Trophoblast cell (in vitro differentiated cells and primary cell): ENCODE data around the gene HAND2.

Source experiments
- DNase-seq, 2 donors: peaks; one replicate each; pipeline ENCODE4 v3.0.0-alpha.2; 2016
- H2AFZ ChIP-seq: 2 replicates; pipeline ENCODE4 v1.6.1; 2013; ENCODE audit warnings: low read length, moderate library complexity, mild to moderate bottlenecking; ENCODE audit not compliant: insufficient read depth, poor library complexity
- H2AK5ac ChIP-seq: 2 replicates; pipeline ENCODE4 v1.6.1; 2013; ENCODE audit warnings: mild to moderate bottlenecking, low read length
- H2BK120ac ChIP-seq: 2 replicates; pipeline ENCODE4 v1.6.1; 2013; ENCODE audit warnings: low read length, mild to moderate bottlenecking, moderate library complexity; ENCODE audit not compliant: insufficient read depth, poor library complexity
- H2BK12ac ChIP-seq: 2 replicates; pipeline ENCODE4 v1.6.1; 2013; ENCODE audit warnings: mild to moderate bottlenecking, low read length, moderate library complexity
- H2BK5ac ChIP-seq: 2 replicates; pipeline ENCODE4 v1.6.1; 2013; ENCODE audit warnings: low read length, low read depth, moderate library complexity, mild to moderate bottlenecking; ENCODE audit not compliant: poor library complexity
- H3K14ac ChIP-seq: 2 replicates; pipeline ENCODE4 v1.6.1; 2013; ENCODE audit warnings: mild to moderate bottlenecking, low read length
- H3K18ac ChIP-seq: 2 replicates; pipeline ENCODE4 v1.6.1; 2013; ENCODE audit warnings: mild to moderate bottlenecking, low read length
- H3K23ac ChIP-seq: 2 replicates; pipeline ENCODE4 v1.6.1; 2013; ENCODE audit warnings: low read length
- H3K27ac ChIP-seq: 2 replicates; pipeline ENCODE4 v1.5.1; 2013; ENCODE audit warnings: low read depth, mild to moderate bottlenecking, inconsistent platforms, low read length, moderate library complexity
- H3K27me3 ChIP-seq: 2 replicates; pipeline ENCODE4 v1.6.1; 2013; ENCODE audit warnings: inconsistent platforms, mild to moderate bottlenecking, low read length, moderate library complexity; ENCODE audit not compliant: insufficient read depth
- H3K36me3 ChIP-seq, 2 experiments: 1 replicate in 1 of 2; 2 replicates in 1 of 2; pipeline ENCODE4 v1.6.1; 2013; ENCODE audit warnings: low read length in 2 of 2, mild to moderate bottlenecking in 2 of 2, moderate library complexity in 1 of 2; ENCODE audit not compliant: insufficient read depth in 2 of 2, control insufficient read depth in 1 of 2
- H3K4ac ChIP-seq: 2 replicates; pipeline ENCODE4 v1.6.1; 2013; ENCODE audit warnings: low read depth, mild to moderate bottlenecking, low read length, moderate library complexity
- H3K4me1 ChIP-seq, 2 experiments: 1 replicate in 1 of 2; 2 replicates in 1 of 2; pipeline ENCODE4 v1.6.1; 2013; ENCODE audit warnings: low read length in 2 of 2, mild to moderate bottlenecking in 2 of 2, moderate library complexity in 1 of 2; ENCODE audit not compliant: insufficient read depth in 2 of 2, control insufficient read depth in 1 of 2
- H3K4me2 ChIP-seq: 2 replicates; pipeline ENCODE4 v1.6.1; 2013; ENCODE audit warnings: inconsistent platforms, mild to moderate bottlenecking, low read length, moderate library complexity
- H3K4me3 ChIP-seq: 2 replicates; pipeline ENCODE4 v1.5.1; 2013; ENCODE audit warnings: mild to moderate bottlenecking, low read depth, low read length, inconsistent platforms
- H3K79me1 ChIP-seq: one replicate; pipeline ENCODE4 v1.6.1; 2013; ENCODE audit warnings: low read length
- H3K79me2 ChIP-seq: 2 replicates; pipeline ENCODE4 v1.6.1; 2013; ENCODE audit warnings: low read length, mild to moderate bottlenecking; ENCODE audit not compliant: control insufficient read depth, insufficient read depth, poor library complexity
- H3K9ac ChIP-seq: 2 replicates; pipeline ENCODE4 v1.6.1; 2013; ENCODE audit warnings: mild to moderate bottlenecking, low read length
- H3K9me3 ChIP-seq: 2 replicates; pipeline ENCODE4 v1.6.1; 2013; ENCODE audit warnings: low read depth, mild to moderate bottlenecking, control low read depth, inconsistent platforms, low read length; ENCODE audit not compliant: insufficient read depth
- H4K12ac ChIP-seq: 2 replicates; pipeline ENCODE4 v1.6.1; 2013; ENCODE audit warnings: low read depth, mild to moderate bottlenecking, low read length, moderate library complexity
- H4K8ac ChIP-seq: 2 replicates; pipeline ENCODE4 v1.6.1; 2013; ENCODE audit warnings: low read depth, mild to moderate bottlenecking, low read length, moderate library complexity
- H4K91ac ChIP-seq: one replicate; pipeline ENCODE4 v1.6.1; 2013; ENCODE audit warnings: low read depth, mild to moderate bottlenecking, low read length, moderate library complexity
- WGBS: extraction: QIAGEN DNeasy Blood & Tissue Kit; methylation state at CpG from one replicate; pipeline ENCODE4 v1.1.7; 2013; ENCODE audit warnings: missing lambda C conversion rate; ENCODE audit not compliant: insufficient read length, insufficient coverage; ENCODE audit errors: extremely low coverage; 5-methylcytosine and 5-hydroxymethylcytosine counted together

HAND2 gene

GRCh38 chr4:173485164-173485563 is 44.9 kb downstream of the HAND2 start:
- H2AK5ac ChIP-seq: no peak overlapping the region
- H3K4ac ChIP-seq: no peak overlapping the region
- H3K27ac ChIP-seq: no peak overlapping the region
- H4K12ac ChIP-seq: no peak overlapping the region
- H3K4me3 ChIP-seq: no peak overlapping the region
- peaks cover 2% of the 10 kb centered on the region for H3K9me3 ChIP-seq
- no peak overlapping the region for H3K9ac ChIP-seq
- H3K18ac ChIP-seq: no peak overlapping the region
- H3K27me3 ChIP-seq: no peaks in the 10 kb centered on the region
- H3K23ac ChIP-seq: no peak overlapping the region
- no CpG with 5 or more reads among the region's 1 CpG for WGBS
- no peaks in the 10 kb centered on the region for H3K79me1 ChIP-seq
- no peak overlapping the region for H2BK12ac ChIP-seq
- H3K36me3 ChIP-seq: no peaks in the 10 kb centered on the region
- no peak overlapping the region for H4K91ac ChIP-seq
- no peak for DNase-seq
- no peak overlapping the region for H2BK120ac ChIP-seq
- H2BK5ac ChIP-seq: no peak overlapping the region
- no peak overlapping the region for H3K4me2 ChIP-seq
- peaks cover 0 to 2% of the 10 kb centered on the region in 2 experiments for H3K4me1 ChIP-seq
- no peaks in the 10 kb centered on the region for H3K79me2 ChIP-seq
- no peak overlapping the region for H2AFZ ChIP-seq
- no peak overlapping the region for H4K8ac ChIP-seq
- H3K14ac ChIP-seq: no peak overlapping the region

GRCh38 chr4:173482330-173482931 is 47.6 kb downstream of the HAND2 start:
- H3K4me1 ChIP-seq: peaks cover 0 to 2% of the 10 kb centered on the region in 2 experiments
- no peak overlapping the region for H3K14ac ChIP-seq
- H3K9ac ChIP-seq: no peak overlapping the region
- H2BK120ac ChIP-seq: no peak overlapping the region
- H3K79me2 ChIP-seq: no peaks in the 10 kb centered on the region
- H3K27me3 ChIP-seq: no peaks in the 10 kb centered on the region
- H3K4me3 ChIP-seq: peak overlapping the region; percentile 11
- H2BK12ac ChIP-seq: no peak overlapping the region
- no peak overlapping the region for H4K91ac ChIP-seq
- peaks cover 2% of the 10 kb centered on the region for H3K9me3 ChIP-seq
- H2AFZ ChIP-seq: no peak overlapping the region
- no peak overlapping the region for H4K8ac ChIP-seq
- H3K79me1 ChIP-seq: no peaks in the 10 kb centered on the region
- no CpG with 5 or more reads among the region's 1 CpG for WGBS
- DNase-seq: no peak
- no peak overlapping the region for H3K4me2 ChIP-seq
- H3K23ac ChIP-seq: no peak overlapping the region
- H4K12ac ChIP-seq: no peak overlapping the region
- no peak overlapping the region for H3K18ac ChIP-seq
- no peak overlapping the region for H2AK5ac ChIP-seq
- H3K27ac ChIP-seq: no peak overlapping the region
- H2BK5ac ChIP-seq: no peak overlapping the region
- H3K4ac ChIP-seq: no peak overlapping the region
- no peaks in the 10 kb centered on the region for H3K36me3 ChIP-seq

GRCh38 chr4:173478913-173479283 is 51.1 kb downstream of the HAND2 start:
- Histone ChIP-seq H3K23ac (no peak overlapping the region), H2BK5ac (no peak overlapping the region), H3K4me1 (no peaks in the 10 kb centered on the region), H3K79me2 (no peaks in the 10 kb centered on the region), H3K79me1 (no peaks in the 10 kb centered on the region), H3K14ac (no peak overlapping the region), H4K12ac (no peak overlapping the region), H2AFZ (no peak overlapping the region), H3K36me3 (no peaks in the 10 kb centered on the region), H3K4ac (no peak overlapping the region), H3K27me3 (no peaks in the 10 kb centered on the region), H2BK12ac (no peak overlapping the region), H2AK5ac (no peak overlapping the region), H3K18ac (no peak overlapping the region), H2BK120ac (no peak overlapping the region), H4K91ac (no peak overlapping the region), H3K4me3 (no peak overlapping the region), H3K9me3 (peaks cover 2% of the 10 kb centered on the region), H4K8ac (no peak overlapping the region), H3K27ac (no peak overlapping the region), H3K9ac (no peak overlapping the region), H3K4me2 (no peak overlapping the region)
- no peak for DNase-seq
- WGBS: no CpG with 5 or more reads among the region's 4 CpGs

GRCh38 chr4:173478201-173478912 is 51.7 kb downstream of the HAND2 start:
- Histone ChIP-seq H2AK5ac (no peak overlapping the region), H3K14ac (no peak overlapping the region), H3K4me2 (no peak overlapping the region), H3K27me3 (no peaks in the 10 kb centered on the region), H4K91ac (no peak overlapping the region), H2AFZ (no peak overlapping the region), H2BK5ac (no peak overlapping the region), H2BK12ac (no peak overlapping the region), H4K8ac (no peak overlapping the region), H3K79me2 (no peaks in the 10 kb centered on the region), H3K4me3 (no peak overlapping the region), H4K12ac (no peak overlapping the region), H3K4me1 (no peaks in the 10 kb centered on the region), H3K4ac (no peak overlapping the region), H3K36me3 (no peaks in the 10 kb centered on the region), H3K79me1 (no peaks in the 10 kb centered on the region), H3K9me3 (peaks cover 2% of the 10 kb centered on the region), H3K18ac (no peak overlapping the region), H3K23ac (no peak overlapping the region), H2BK120ac (no peak overlapping the region), H3K27ac (no peak overlapping the region), H3K9ac (no peak overlapping the region)
- no CpG with 5 or more reads among the region's 5 CpGs for WGBS
- DNase-seq: peak in 1 of 2 donors; percentile 54
